ENCODE data around the gene TMIGD1. TPM values are rescaled to one million over a fixed set of nuclear protein-coding genes. Genes with fewer than 3 reads are reported as not detected.

TMIGD1 gene
- total RNA-seq, 1 experiment from 2014 or later, result not detected

GRCh38 chr17:30326809-30327208 is 7.0 kb downstream of the TMIGD1 start:
- H3K4me3 ChIP-seq (ENCODE audit: low read depth, low read length), result no peak overlapping the region
- H3K27me3 Mint-ChIP-seq (ENCODE audit: insufficient read depth, unreplicated experiment), result no peaks in the 10 kb centered on the region
- no peak overlapping the region for H3K27ac Mint-ChIP-seq (ENCODE audit: unreplicated experiment)
- no peaks in the 10 kb centered on the region for H3K9me3 ChIP-seq
- no peak overlapping the region for H3K4me3 Mint-ChIP-seq (ENCODE audit: unreplicated experiment)
- TF ChIP-seq, protein P1, sequence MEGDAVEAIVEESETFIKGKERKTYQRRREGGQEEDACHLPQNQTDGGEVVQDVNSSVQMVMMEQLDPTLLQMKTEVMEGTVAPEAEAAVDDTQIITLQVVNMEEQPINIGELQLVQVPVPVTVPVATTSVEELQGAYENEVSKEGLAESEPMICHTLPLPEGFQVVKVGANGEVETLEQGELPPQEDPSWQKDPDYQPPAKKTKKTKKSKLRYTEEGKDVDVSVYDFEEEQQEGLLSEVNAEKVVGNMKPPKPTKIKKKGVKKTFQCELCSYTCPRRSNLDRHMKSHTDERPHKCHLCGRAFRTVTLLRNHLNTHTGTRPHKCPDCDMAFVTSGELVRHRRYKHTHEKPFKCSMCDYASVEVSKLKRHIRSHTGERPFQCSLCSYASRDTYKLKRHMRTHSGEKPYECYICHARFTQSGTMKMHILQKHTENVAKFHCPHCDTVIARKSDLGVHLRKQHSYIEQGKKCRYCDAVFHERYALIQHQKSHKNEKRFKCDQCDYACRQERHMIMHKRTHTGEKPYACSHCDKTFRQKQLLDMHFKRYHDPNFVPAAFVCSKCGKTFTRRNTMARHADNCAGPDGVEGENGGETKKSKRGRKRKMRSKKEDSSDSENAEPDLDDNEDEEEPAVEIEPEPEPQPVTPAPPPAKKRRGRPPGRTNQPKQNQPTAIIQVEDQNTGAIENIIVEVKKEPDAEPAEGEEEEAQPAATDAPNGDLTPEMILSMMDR (IDR thresholded peaks at IDR 0.05; ENCODE audit: insufficient read depth in 1 of 2, low read depth in 1 of 2, low read length in 1 of 2, severe bottlenecking in 1 of 2, unreplicated experiment in 1 of 2), result no peak
- DNase-seq, result no peak
- POLR2A ChIA-PET, result interaction anchor here (0.9 kb wide), 1 partner anchor 11 kb away, joined by 4 read pairs; no protein-coding TSS in a partner anchor
- BruUV-seq (replicated peaks), result no TSS peak
- peaks cover 3% of the 10 kb centered on the region for H3K4me1 ChIP-seq
- intact Hi-C loops (cut with micrococcal nuclease; ENCODE audit: unreplicated experiment), result no loop called here
- H3K36me3 ChIP-seq (ENCODE audit: control insufficient read depth, insufficient read depth, low read length), result no peaks in the 10 kb centered on the region
- H3K27me3 ChIP-seq (replicated peaks; ENCODE audit: control insufficient read depth, insufficient read depth, low read length), result no peaks in the 10 kb centered on the region
- H3K4me1 Mint-ChIP-seq (ENCODE audit: low read depth, unreplicated experiment), result peaks cover 2% of the 10 kb centered on the region
- CTCF ChIA-PET, result interaction anchor here (2.3 kb wide), 1 partner anchor 10 kb away, joined by 10 read pairs; no protein-coding TSS in a partner anchor
- H3K36me3 Mint-ChIP-seq (ENCODE audit: insufficient read depth, unreplicated experiment), result no peaks in the 10 kb centered on the region
- no peaks in the 10 kb centered on the region for H3K9me3 Mint-ChIP-seq (ENCODE audit: unreplicated experiment)

DNA sequence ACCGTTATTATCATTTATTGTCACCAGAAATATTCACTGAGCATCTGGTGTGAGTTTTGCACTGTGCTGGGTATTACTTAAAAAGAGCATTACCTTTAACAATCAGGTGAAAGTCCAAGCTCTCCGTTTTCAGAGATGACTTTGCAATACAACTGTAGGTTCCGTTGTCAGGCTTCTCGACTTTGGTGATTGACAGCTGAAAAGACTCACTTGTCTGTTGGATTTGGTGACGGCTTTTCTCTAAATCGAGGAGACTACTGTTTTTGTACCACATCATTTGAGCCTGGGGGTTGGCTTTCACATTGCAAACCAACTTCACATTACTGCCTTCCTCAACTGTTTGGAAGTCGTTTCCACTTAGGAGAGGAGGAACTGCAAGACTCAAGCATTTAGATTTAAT is 9.1 kb downstream of the TMIGD1 start:
- H3K4me1 Mint-ChIP-seq (ENCODE audit: low read depth, unreplicated experiment), result peaks cover 6% of the 10 kb centered on the region
- H3K36me3 ChIP-seq (ENCODE audit: control insufficient read depth, insufficient read depth, low read length), result no peaks in the 10 kb centered on the region
- ChIA-PET POLR2A (no interaction called here), CTCF (no interaction called here)
- BruUV-seq (replicated peaks), result no TSS peak
- no peaks in the 10 kb centered on the region for H3K9me3 ChIP-seq
- no peak overlapping the region for H3K4me3 Mint-ChIP-seq (ENCODE audit: unreplicated experiment)
- no peaks in the 10 kb centered on the region for H3K27me3 ChIP-seq (replicated peaks; ENCODE audit: control insufficient read depth, insufficient read depth, low read length)
- intact Hi-C loops (cut with micrococcal nuclease; ENCODE audit: unreplicated experiment), result no loop called here
- no peak overlapping the region for H3K27ac Mint-ChIP-seq (ENCODE audit: unreplicated experiment)
- no peak overlapping the region for H3K4me3 ChIP-seq (ENCODE audit: low read depth, low read length)
- no peaks in the 10 kb centered on the region for H3K4me1 ChIP-seq
- H3K9me3 Mint-ChIP-seq (ENCODE audit: unreplicated experiment), result no peaks in the 10 kb centered on the region
- TF ChIP-seq, protein P1 (IDR thresholded peaks at IDR 0.05; ENCODE audit: insufficient read depth in 1 of 2, low read depth in 1 of 2, low read length in 1 of 2, severe bottlenecking in 1 of 2, unreplicated experiment in 1 of 2), result no peak
- DNase-seq, result no peak
- no peaks in the 10 kb centered on the region for H3K27me3 Mint-ChIP-seq (ENCODE audit: insufficient read depth, unreplicated experiment)
- H3K36me3 Mint-ChIP-seq (ENCODE audit: insufficient read depth, unreplicated experiment), result no peaks in the 10 kb centered on the region

DNA sequence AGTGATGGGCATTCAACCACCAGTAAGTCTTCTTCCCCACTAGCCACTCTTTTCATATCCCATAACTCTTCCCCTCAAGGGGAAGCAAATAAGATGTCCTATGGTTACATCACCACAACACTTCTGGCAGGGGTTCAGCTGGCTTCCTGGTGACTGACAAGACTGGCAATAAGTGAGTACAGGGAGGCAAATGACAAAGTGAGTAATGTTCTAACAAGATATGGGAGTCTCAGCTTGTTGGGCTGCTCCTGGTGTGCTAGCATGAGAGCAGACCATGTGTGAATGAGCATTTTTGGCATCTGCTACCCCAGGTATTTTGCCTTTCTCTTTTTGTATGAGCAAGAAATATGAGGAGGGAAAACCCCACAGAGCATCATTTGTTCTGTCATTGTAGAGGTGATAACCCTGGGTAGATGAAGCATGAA is 9.9 kb downstream of the TMIGD1 start:
- H3K4me3 Mint-ChIP-seq (ENCODE audit: unreplicated experiment), result no peak overlapping the region
- Histone ChIP-seq H3K4me1 (no peaks in the 10 kb centered on the region), H3K9me3 (no peaks in the 10 kb centered on the region), H3K36me3 (ENCODE audit: control insufficient read depth, insufficient read depth, low read length) (no peaks in the 10 kb centered on the region), H3K27me3 (replicated peaks; ENCODE audit: control insufficient read depth, insufficient read depth, low read length) (no peaks in the 10 kb centered on the region), H3K4me3 (ENCODE audit: low read depth, low read length) (no peak overlapping the region)
- TF ChIP-seq, protein P1 (IDR thresholded peaks at IDR 0.05; ENCODE audit: insufficient read depth in 1 of 2, low read depth in 1 of 2, low read length in 1 of 2, severe bottlenecking in 1 of 2, unreplicated experiment in 1 of 2), result no peak
- peaks cover 6% of the 10 kb centered on the region for H3K4me1 Mint-ChIP-seq (ENCODE audit: low read depth, unreplicated experiment)
- ChIA-PET CTCF (interaction anchor here (0.7 kb wide), 1 partner anchor 27 kb away, joined by 3 read pairs; no protein-coding TSS in a partner anchor), POLR2A (no interaction called here)
- H3K27me3 Mint-ChIP-seq (ENCODE audit: insufficient read depth, unreplicated experiment), result no peaks in the 10 kb centered on the region
- BruUV-seq (replicated peaks), result no TSS peak
- no peaks in the 10 kb centered on the region for H3K36me3 Mint-ChIP-seq (ENCODE audit: insufficient read depth, unreplicated experiment)
- no peaks in the 10 kb centered on the region for H3K9me3 Mint-ChIP-seq (ENCODE audit: unreplicated experiment)
- DNase-seq, result no peak
- H3K27ac Mint-ChIP-seq (ENCODE audit: unreplicated experiment), result no peak overlapping the region
- intact Hi-C loops (cut with micrococcal nuclease; ENCODE audit: unreplicated experiment), result no loop called here

Data from Caco-2 (cell line).